GM21825 (cell line): Measurements from ENCODE around the gene ZNF235.
"Not testable (repeated sequence)": the region's sequence is repeated elsewhere in the genome, so short reads cannot be mapped to it uniquely, and the experiment has no call there.

Source experiments
- ATAC-seq: cut with Tn5 transposase; IDR thresholded peaks from one replicate; pipeline ENCODE4 v1.9.1; 2021; ENCODE audit warnings: mild to moderate bottlenecking, moderate library complexity; ENCODE audit not compliant: unreplicated experiment

Gene ZNF235

GRCh38 chr19:44304659-44305193 lies at the start of gene ZNF235:
TSS of gene ZNF235 (minus strand) at chr19:44305025. CDS start at chr19:44303404, 1,621 bp downstream.
- ATAC-seq, result peak; percentile 90

GRCh38 chr19:44346556-44346955 lies 41.7 kb upstream of the ZNF235 start:
- ATAC-seq, result no peak

GRCh38 chr19:44345959-44346358 lies 41.1 kb upstream of the ZNF235 start:
- ATAC-seq, result no peak

- ATAC-seq, result no peak
These were observed 39.4 kb upstream of the ZNF235 start for GRCh38 chr19:44344255-44344654.

GRCh38 chr19:44341794-44342193 lies 37.0 kb upstream of the ZNF235 start:
- no peak for ATAC-seq

- ATAC-seq, result not testable (repeated sequence)
These were observed 29.8 kb upstream of the ZNF235 start for GRCh38 chr19:44334639-44335038.

- no peak for ATAC-seq
These were observed 27.3 kb upstream of the ZNF235 start for GRCh38 chr19:44332145-44332544.

GRCh38 chr19:44315883-44316282 lies 11.1 kb upstream of the ZNF235 start:
- ATAC-seq, result no peak

GRCh38 chr19:44313231-44313630 lies 8.4 kb upstream of the ZNF235 start:
- ATAC-seq, result no peak

- ATAC-seq, result no peak
These were observed 3.2 kb upstream of the ZNF235 start for GRCh38 chr19:44308011-44308410.

- ATAC-seq, result no peak
These were observed 1.5 kb upstream of the ZNF235 start for GRCh38 chr19:44306283-44306682.

GRCh38 chr19:44305457-44305856 lies 632 bp upstream of the ZNF235 start:
- ATAC-seq, result no peak

GRCh38 chr19:44303976-44304568 lies 753 bp downstream of the ZNF235 start:
- ATAC-seq, result no peak

- ATAC-seq, result no peak
These were observed 1.5 kb downstream of the ZNF235 start for GRCh38 chr19:44303320-44303719.

GRCh38 chr19:44284968-44285367 lies 19.9 kb downstream of the ZNF235 start:
- ATAC-seq, result no peak

- ATAC-seq, result no peak
These were observed 22.0 kb downstream of the ZNF235 start for GRCh38 chr19:44282846-44283245.

- no peak for ATAC-seq
These were observed 23.9 kb downstream of the ZNF235 start for GRCh38 chr19:44280916-44281315.

GRCh38 chr19:44278181-44278690 lies 26.6 kb downstream of the ZNF235 start:
- ATAC-seq, result no peak

GRCh38 chr19:44277331-44277730 lies 27.5 kb downstream of the ZNF235 start:
- ATAC-seq, result no peak

- no peak for ATAC-seq
These were observed 44.0 kb downstream of the ZNF235 start for GRCh38 chr19:44260695-44261446.

- no peak for ATAC-seq
These were observed 44.5 kb downstream of the ZNF235 start for GRCh38 chr19:44260343-44260681.

- no peak for ATAC-seq
These were observed 45.9 kb downstream of the ZNF235 start for GRCh38 chr19:44258835-44259413.
